ENCODE measurements around the gene ENPP5.

The ENPP5 gene

GRCh38 chr6:46116289-46116688 is 54.5 kb downstream of the ENPP5 start:
- TF ChIP-seq CTCF (IDR thresholded peaks at IDR 0.05; ENCODE audit: insufficient read depth, low read depth, low read length, missing control alignments) = no peak
- DNase-seq (ENCODE audit: low read depth) = no peak
- no peak overlapping the region for H3K4me3 ChIP-seq (ENCODE audit: low read length)

GRCh38 chr6:46115634-46116033 is 55.1 kb downstream of the ENPP5 start:
- no peak overlapping the region for H3K4me3 ChIP-seq (ENCODE audit: low read length)
- TF ChIP-seq CTCF (IDR thresholded peaks at IDR 0.05; ENCODE audit: insufficient read depth, low read depth, low read length, missing control alignments) = no peak
- no peak for DNase-seq (ENCODE audit: low read depth)

- DNase-seq (ENCODE audit: low read depth) = no peak
- H3K4me3 ChIP-seq (ENCODE audit: low read length) = no peak overlapping the region
- TF ChIP-seq CTCF (IDR thresholded peaks at IDR 0.05; ENCODE audit: insufficient read depth, low read depth, low read length, missing control alignments) = no peak
These were observed 57.4 kb downstream of the ENPP5 start for GRCh38 chr6:46113370-46113769.

Data from epithelial cell of esophagus (primary cell).